ENCODE results near the gene TACC2.

The TACC2 gene

DNA sequence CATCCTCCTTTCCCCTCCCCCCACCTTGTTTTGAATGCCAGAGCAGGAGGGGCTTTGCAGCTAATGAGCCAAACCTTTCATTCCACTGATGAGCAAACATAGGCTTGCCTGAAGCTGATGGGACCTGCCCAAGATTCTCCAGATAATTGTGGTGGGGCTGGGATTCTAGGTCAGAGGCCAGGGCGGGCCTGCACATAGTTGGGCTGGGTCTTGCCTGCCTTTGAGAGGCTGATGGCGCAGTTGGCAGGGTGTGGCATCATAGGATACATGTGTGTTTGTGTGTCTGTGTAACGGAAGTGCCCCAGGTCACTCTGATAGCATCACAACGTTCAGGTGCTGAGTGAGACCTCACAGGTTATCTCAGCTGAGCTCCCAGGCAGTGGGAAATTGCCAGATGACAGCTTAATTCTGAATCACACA, 305.0 kb downstream of the TACC2 start:
- H3K4me3 ChIP-seq (ENCODE audit: low read depth, low read length): no peak overlapping the region
- TF ChIP-seq, protein P1, sequence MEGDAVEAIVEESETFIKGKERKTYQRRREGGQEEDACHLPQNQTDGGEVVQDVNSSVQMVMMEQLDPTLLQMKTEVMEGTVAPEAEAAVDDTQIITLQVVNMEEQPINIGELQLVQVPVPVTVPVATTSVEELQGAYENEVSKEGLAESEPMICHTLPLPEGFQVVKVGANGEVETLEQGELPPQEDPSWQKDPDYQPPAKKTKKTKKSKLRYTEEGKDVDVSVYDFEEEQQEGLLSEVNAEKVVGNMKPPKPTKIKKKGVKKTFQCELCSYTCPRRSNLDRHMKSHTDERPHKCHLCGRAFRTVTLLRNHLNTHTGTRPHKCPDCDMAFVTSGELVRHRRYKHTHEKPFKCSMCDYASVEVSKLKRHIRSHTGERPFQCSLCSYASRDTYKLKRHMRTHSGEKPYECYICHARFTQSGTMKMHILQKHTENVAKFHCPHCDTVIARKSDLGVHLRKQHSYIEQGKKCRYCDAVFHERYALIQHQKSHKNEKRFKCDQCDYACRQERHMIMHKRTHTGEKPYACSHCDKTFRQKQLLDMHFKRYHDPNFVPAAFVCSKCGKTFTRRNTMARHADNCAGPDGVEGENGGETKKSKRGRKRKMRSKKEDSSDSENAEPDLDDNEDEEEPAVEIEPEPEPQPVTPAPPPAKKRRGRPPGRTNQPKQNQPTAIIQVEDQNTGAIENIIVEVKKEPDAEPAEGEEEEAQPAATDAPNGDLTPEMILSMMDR (conservative IDR thresholded peaks at IDR 0.05; ENCODE audit: low read depth, low read length): no peak
- no peak for DNase-seq (ENCODE audit: low read depth)

DNA sequence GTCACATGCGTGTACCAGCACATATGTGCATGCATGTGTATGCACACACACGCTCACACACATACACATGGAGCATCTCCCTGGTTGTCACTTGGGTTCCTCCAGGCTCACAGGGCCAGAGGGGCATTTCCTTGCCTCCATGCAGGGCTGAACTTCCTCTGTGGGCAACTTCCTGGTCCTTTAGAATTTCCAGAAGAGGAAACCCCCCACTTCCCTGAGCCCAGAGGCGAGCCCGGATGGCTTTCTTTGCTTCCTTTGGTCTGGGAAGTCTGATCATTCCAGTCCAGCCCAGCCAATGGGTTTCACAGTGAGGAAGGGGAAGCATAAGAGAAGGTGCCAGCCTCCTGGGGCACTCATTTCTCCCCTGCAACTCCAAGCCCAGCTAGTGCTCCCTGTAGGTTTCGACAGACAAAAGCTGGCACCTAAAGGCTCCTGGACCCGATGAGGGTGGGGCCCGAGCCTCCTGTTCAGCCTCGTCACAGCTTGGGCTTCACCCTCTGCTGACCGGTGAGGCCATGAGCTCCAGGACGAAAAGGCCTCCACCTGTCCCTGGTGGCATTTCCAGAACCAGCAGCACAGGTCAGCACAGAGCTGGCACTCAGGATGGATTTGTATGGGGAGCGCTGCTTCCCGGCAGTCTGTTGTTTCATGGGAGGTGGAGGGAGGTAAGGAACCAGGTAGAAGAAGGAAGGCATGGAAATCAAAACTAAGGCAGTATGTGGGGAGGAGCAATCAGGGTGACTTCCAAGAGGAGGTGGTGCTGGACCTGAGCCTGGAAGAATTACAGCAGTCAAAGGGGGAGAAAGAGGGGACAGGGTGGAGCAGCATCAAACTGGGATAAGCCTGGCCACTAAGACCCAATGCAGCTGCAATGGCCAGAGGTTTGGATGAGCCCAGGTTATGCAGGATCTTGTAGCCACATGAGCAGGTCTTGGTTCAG, 305.8 kb downstream of the TACC2 start:
- no peak overlapping the region for H3K4me3 ChIP-seq (ENCODE audit: low read depth, low read length)

DNA sequence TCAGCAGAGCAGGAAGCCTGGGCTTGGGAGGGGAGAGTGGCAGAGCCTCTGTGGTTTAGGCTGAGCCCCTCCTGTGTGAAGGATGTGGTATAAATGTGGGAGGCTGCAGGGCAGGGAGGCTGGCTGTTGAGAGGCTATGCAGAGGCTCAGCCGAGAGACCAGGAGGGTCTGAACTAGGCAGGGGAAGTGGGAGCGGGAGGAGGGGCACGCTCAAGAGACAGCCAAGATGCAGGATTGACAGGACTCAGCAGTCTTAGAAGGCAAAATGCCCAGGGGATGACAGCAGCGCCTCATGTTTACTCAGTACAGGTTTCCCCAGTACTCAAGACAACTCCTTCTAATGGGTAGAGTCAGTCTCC, 306.5 kb downstream of the TACC2 start:
- TF ChIP-seq, protein P1 (conservative IDR thresholded peaks at IDR 0.05; ENCODE audit: low read depth, low read length): no peak
- no peak for DNase-seq (ENCODE audit: low read depth)
- no peak overlapping the region for H3K4me3 ChIP-seq (ENCODE audit: low read depth, low read length)

More for the DNA sequence above, 305.8 kb downstream of the TACC2 start:
- TF ChIP-seq, protein P1 (conservative IDR thresholded peaks at IDR 0.05; ENCODE audit: low read depth, low read length): no peak
- DNase-seq (ENCODE audit: low read depth): no peak

DNA sequence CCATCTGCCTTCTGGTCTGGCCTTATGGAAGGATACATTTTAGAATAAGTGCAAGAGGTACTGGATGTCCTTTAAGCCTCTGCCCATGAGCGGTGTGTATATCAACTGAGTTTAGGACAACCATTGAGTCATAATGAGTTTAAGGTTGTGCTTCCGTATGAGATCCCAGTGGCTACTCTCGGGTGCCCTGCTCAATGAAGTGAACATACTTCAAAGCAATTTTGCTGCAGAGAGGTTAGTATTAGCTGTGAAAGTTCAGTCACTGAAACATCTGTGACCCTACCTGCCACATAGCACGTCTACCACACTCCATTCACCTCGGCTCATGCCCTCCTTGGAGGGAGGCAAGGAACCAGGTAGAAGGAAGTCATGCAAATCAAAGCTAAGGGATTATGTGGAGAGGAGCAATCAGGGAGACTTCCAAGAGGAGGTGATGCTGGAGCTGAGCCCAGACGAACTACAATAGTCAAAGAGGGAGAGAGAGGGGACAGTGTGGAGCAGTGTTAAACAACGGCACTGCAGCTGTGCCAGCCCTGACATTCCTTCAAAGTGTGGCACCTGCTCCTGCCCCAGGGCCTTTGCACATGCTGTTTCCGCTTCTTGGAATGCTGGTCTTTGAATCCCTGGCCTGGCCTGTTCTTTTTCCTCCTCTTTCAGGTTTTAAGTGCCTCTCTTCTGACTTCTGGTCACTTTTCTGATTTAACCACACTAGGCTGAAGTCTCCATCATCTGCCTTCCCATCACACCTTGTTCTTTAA, 307.6 kb downstream of the TACC2 start:
- TF ChIP-seq, protein P1 (conservative IDR thresholded peaks at IDR 0.05; ENCODE audit: low read depth, low read length): no peak
- H3K4me3 ChIP-seq (ENCODE audit: low read depth, low read length): no peak overlapping the region
- DNase-seq (ENCODE audit: low read depth): no peak

DNA sequence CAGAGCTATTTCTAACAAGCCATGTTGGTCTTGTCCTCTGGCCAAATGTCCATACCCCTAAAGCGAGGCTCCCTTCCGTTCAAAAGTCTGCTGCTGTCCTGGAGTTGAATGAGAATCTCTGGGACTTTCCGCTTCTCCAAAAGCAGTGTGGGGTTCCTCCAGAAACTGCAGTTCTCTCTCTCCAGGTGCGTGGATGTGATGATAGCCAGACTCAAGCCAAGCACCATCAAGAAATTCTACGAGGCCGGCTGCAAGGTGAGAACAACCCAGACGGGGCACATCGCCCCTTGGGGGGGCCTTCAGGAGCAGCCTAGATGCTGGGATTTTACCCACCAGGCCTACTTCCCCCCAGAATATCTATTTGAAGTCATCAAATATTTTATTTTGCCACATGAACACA, 308.6 kb downstream of the TACC2 start:
- TF ChIP-seq, protein P1 (conservative IDR thresholded peaks at IDR 0.05; ENCODE audit: low read depth, low read length): no peak
- no peak for DNase-seq (ENCODE audit: low read depth)
- H3K4me3 ChIP-seq (ENCODE audit: low read depth, low read length): no peak overlapping the region

DNA sequence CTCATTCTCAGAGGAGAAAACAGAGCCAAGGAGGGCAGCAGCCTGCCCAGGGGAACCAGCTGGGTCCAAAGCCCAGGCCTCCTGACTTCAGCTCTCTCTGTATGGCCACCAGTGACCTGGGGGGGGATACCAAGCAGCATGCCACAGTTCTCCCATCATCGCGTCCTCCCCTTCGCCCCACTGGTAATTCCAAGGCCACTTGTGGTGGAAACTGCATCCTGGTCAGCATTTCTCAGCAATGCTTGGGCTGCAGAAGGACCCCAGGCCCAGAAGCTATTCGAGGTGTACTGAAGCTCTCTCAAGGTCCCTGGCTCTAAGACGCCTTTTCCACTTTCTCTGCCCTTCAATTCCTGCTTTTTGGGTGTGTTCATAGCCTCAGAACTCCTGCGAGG, 309.2 kb downstream of the TACC2 start:
- TF ChIP-seq, protein P1 (conservative IDR thresholded peaks at IDR 0.05; ENCODE audit: low read depth, low read length): no peak
- H3K4me3 ChIP-seq (ENCODE audit: low read depth, low read length): no peak overlapping the region
- no peak for DNase-seq (ENCODE audit: low read depth)
